Posterior cingulate gyrus (tissue), 11 donors: ENCODE measurements around the gene SF3B3.
"Not testable (repeated sequence)": the region's sequence is repeated elsewhere in the genome, so short reads cannot be mapped to it uniquely, and the experiment has no call there.

Experiments
- DNase-seq, 10 donors: peaks; one replicate each; pipeline versions ENCODE4 v3.0.0 to v3.0.0-alpha.2; 2020 to 2021; ENCODE audit warnings: mixed read lengths in 3 of 10
- intact Hi-C: fragments of 100-400 bp; cut with DNase I; formaldehyde crosslinking; loops from one replicate; pipeline ENCODE4 v1.15.1; 2023

SF3B3 gene

DNA sequence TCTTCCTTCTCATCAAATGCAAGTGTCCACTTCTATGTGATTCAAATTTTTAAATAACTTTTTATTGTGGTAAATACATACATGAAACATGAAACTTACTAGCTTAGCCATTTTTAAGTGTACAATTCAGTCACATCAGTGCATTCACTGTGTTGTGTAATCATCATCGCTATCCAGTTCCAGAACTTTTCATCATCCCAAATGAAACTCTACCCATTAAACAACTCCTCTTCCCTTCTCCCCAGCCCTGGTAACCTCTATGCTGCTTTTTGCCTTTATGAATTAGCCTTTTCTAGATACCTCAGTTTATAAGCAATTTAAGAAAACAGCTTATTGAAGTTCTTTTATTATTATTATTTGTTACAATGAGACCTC is 81.7 kb downstream of the SF3B3 start:
- intact Hi-C loops, result no loop called here
- DNase-seq, result no peak

DNA sequence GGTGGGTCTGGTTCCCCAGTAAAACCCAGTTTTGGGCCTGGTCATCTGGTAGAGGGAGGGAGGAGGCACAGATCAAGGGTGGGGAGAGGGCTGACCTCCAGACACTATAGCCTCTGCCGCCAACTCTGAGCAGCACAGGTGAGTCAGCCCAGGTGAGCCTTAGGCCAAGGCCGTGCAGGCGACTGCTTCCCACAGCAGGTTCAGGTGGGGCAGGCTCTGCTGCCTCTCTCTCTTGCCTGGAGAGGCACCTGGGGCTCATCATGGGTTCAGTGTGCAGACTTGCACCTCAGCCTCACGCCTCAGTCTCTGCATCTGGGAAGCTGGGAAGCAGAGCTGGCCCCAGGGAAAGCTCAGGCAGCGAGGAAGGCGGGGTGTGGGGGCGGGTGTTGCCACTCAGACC is 84.9 kb downstream of the SF3B3 start:
- peak in 1 of 10 donors; percentile 52 for DNase-seq
- intact Hi-C loops, result no loop called here

DNA sequence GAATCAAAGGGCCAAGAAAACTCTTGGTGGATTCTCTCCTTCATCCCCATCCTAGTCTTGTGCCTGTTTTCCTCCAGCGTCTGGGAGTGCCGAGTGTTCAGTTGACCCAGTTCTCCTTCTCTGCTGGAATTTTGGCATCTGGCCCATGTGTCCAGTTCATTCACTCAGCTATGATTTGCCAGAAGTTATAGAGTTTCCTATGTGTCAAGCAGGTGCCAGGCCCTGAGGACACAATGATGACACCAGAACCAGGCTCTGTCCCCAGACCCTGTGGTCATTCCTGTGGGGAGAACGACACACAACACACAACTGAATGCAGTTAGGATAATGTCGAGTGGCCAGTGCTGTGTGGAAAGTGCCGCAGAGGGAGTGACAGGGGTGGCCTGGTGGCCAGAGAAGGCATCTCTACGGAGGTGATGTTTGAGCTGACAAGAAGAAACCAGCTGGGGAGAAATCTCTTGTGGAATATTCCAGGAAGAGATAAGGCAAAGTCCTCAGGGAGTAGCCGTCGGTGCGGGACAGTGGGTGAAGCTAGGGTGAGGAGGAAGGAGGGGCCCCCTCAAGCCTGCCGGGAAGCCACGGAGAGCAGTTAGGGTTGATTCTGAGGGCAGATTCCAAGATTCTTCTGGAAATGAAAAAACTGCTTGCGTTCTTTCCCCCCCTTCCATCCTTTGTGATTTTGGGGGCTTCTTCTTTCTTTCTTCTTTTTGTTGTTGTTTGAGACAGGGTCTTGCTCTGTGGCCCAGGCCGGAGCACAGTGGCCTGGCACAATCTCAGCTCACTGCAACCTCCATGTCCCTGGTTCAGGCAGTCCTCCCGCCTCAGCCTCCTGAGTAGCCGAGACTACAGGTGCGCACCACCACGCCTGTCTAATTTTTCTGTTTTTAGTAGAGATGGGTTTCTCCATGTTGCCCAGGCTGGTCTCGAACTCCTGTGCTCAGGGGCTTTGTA is 86.9 kb downstream of the SF3B3 start:
- intact Hi-C loops, result no loop called here
- DNase-seq, result peak in 1 of 10 donors; percentile 36

DNA sequence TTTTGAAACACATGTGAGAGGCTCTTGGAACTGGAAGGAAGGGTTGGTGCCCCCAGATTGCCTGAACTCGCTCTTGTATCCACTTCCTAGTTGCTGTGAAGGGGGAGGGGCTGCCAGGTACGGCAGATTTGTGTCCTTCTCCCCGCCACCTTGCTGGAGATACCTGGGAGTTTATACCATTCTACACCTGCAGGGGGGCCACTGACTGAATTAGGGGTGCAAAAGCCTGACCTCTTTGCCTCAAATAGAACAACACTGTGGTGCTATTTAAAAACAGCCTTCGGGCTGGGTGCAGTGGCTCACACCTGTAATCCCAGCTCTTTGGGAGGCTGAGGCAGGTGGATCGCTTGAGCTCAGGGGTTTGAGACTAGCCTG is 87.6 kb downstream of the SF3B3 start:
- intact Hi-C loops, result no loop called here
- DNase-seq, result peak in 1 of 10 donors; percentile 27

DNA sequence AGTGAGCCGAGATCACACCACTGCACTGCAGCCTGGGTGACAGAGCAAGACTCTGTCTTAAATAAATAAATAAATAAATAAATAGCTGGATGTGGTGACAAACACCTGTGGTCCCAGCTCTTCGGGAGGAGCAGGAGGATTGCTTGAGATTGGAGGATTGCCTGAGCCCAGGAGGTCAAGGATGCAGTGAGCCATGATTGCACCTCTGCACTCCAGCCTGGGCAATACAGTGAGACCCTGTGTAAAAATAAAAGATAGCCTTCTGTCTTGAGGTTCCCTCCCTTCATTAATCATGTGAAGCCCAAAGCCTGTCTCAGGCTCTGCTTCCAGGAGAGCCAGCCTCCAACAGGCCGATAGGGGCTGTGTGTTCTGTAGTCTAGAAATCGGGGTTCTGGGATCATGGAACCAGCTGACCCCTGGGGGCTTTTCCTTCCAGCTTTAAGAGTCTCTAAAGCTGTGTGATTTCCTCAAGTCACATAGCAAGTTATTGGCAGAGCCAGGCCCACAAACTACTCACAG is 88.2 kb downstream of the SF3B3 start:
- peak in 1 of 10 donors; percentile 36 for DNase-seq
- intact Hi-C loops, result no loop called here

DNA sequence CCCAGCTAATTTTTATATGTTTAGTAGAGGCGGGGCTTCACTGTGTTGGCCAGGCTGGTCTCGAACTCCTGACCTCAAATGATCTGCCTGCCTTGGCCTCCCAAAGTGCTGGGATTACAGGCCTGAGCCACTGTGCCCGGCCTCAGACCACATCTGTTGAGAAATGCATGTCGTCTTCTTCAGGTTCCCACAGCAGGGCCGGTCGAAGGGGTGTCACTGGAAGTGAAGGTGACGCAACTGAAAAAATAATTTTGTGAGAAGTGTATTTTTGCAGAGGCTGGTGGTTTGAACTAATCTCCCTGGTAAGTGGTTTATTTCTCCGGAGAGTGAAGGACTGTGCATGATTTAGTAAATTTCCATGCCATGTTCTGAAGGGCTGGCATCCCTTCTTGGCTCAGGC is 89.3 kb downstream of the SF3B3 start:
- intact Hi-C loops, result no loop called here
- DNase-seq, result peak in 1 of 10 donors; percentile 40

DNA sequence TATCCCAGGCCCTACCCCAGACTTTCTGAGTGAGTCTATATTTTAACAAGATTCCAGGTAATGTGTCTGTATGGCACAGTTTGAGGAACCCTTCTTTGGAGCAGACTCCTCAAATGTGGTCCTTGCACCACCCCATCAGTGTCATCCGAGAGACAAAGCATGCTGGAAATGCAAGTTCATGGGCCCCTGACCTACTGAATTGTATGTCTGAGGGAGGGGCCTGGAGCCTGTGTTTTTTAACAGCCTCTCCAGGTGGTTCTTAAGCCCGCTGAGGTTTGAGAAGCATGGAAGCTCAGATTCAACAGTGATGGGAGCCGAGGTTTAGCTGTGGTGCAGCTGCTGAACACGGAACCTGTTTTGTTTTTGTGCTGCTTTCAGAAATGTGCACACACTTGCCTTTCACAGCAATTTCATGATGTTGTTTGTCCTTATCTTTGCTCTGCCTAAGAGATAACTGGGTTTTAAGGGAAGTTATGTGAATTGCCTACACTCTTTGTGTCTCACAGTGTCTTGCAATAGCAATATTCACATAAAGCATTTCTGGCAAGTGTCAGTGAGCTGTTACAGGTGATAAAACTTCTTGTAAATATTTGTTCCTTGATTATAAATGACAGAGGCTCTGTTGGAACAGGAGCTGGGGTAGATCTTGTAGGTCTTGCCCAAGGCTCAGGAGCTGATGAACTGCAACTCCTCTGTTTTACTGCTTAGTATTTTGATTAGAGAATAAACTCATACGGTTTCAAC is 90.8 kb downstream of the SF3B3 start:
- intact Hi-C loops, result no loop called here
- peak in 1 of 10 donors; percentile 17 for DNase-seq

DNA sequence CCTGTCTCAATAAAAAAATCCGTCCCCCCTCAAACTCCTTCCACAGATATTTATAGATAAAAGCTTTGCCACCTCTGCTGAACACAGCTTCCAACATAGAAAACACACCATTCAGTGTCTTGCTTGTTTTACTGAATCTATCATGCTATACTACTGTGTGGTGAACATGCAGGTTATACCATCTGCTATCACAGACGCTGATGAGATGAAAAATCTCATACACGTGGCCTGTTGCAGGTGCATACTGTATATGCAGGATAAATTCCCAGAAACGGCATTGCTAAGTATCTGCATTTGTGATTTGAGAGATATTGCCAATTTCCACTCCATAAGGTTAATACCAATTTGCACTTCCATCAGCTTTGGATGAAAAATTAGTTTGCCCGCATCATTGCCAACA is 92.3 kb downstream of the SF3B3 start:
- intact Hi-C loops, result no loop called here
- no peak for DNase-seq

DNA sequence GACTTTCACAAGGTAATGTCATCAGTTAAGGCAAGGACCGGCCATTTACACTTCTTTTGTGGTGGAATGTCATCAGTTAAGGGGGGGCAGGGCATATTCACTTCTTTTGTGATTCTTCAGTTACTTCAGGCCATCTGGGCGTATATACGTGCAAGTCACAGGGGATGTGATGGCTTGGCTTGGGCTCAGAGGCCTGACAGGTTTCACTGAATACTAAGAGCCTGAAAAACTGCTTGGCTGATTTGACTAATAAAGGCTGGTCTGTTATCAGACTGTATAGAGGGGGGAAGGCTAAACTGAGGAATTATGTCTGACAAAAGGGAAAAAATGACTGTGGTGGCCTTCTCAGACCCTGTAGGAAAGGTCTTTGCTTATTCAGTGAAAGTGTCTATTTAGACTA is 98.2 kb downstream of the SF3B3 start:
- intact Hi-C loops, result not testable (repeated sequence)
- peak in 1 of 10 donors; percentile 1 for DNase-seq
